B cell (primary cell): Measurements from ENCODE around the gene DNAJC6.

Source experiments
- EZH2 ChIP-seq: IDR thresholded peaks from 2 replicates; pipeline ENCODE4 v1.6.1; 2012; ENCODE audit warnings: borderline replicate concordance, low read depth, mild to moderate bottlenecking, moderate library complexity, low read length; ENCODE audit not compliant: insufficient read depth, poor library complexity, severe bottlenecking
- TF ChIP-seq, protein P1 (sequence below): fragments of 200-600 bp; IDR thresholded peaks from one replicate; pipeline ENCODE4 v1.8.0; 2022; ENCODE audit warnings: antibody characterized with exemption, mild to moderate bottlenecking

DNA sequence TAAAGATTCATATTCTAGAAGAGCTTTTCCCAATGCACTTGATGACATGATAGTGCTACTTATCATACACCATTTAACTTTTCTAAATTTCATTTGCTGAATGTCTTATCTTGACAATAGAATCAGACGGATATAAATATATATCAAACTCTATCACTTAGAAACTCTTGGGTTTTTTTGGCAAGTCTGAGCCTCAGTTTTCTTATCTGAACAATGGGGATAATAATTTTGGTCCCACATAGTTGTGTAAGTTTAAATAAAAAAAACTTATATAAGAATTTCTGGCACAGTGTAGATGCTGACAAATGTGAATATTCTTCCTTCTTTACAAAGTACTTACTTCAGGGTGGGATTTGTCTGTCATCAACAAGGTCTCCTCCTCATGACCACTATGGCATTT lies 89.7 kb downstream of the DNAJC6 start:
- TF ChIP-seq, protein P1, sequence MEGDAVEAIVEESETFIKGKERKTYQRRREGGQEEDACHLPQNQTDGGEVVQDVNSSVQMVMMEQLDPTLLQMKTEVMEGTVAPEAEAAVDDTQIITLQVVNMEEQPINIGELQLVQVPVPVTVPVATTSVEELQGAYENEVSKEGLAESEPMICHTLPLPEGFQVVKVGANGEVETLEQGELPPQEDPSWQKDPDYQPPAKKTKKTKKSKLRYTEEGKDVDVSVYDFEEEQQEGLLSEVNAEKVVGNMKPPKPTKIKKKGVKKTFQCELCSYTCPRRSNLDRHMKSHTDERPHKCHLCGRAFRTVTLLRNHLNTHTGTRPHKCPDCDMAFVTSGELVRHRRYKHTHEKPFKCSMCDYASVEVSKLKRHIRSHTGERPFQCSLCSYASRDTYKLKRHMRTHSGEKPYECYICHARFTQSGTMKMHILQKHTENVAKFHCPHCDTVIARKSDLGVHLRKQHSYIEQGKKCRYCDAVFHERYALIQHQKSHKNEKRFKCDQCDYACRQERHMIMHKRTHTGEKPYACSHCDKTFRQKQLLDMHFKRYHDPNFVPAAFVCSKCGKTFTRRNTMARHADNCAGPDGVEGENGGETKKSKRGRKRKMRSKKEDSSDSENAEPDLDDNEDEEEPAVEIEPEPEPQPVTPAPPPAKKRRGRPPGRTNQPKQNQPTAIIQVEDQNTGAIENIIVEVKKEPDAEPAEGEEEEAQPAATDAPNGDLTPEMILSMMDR: no peak
- no peak for TF ChIP-seq EZH2
